ENCODE data around the gene FGD2.

Gene FGD2

DNA sequence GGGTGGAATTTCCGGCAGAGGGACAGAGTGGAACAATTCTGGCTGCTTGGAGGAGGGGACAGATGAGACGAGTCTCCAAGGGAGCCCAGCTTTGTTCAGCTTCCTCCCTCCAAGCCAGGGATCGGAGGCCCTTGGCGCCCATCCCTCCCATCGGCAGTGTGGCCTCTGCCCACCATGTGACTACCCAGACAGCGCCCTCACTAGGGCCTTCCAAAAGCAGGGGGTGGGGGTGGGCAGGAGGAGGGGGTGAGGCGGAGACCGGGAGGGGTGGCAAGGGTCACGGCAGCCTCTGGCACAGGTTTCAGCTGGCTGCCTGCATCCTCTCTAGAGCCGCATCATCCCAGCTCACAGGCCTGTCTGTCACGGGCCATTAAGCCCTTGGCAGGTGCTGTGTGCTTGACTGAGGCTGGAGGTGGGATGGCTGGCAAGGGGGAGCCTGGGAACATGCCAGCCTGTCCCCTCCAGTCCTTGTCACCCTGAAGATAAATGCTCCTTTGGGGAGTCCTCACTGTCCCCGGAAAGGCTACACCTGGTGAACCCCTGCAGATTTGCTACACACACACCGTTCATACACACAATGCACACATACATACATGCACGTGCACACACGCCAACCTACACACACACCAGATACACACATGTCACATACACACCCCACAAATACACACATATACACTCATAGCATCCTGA is 6.2 kb upstream of the FGD2 start:
- TF ChIP-seq YY1 (IDR thresholded peaks at IDR 0.05; ENCODE audit: insufficient read depth, insufficient read length): no peak
- TF ChIP-seq SUZ12 (IDR thresholded peaks at IDR 0.05; ENCODE audit: extremely low read depth, insufficient read depth, insufficient read length): no peak
- no peak for TF ChIP-seq ZNF274 (IDR thresholded peaks at IDR 0.05; ENCODE audit: low read depth, low read length)
- DNase-seq (ENCODE audit: low read depth, low spot score): no peak
- no peaks in the 10 kb centered on the region for H3K9me3 ChIP-seq (ENCODE audit: insufficient read depth, low read length)
- peaks cover 8% of the 10 kb centered on the region for H3K4me1 ChIP-seq (ENCODE audit: insufficient read depth, insufficient read length)
- no peaks in the 10 kb centered on the region for H3K27me3 ChIP-seq (ENCODE audit: insufficient read depth, insufficient read length)
- no peaks in the 10 kb centered on the region for H3K36me3 ChIP-seq (ENCODE audit: insufficient read depth, insufficient read length, low read length)
- no peak overlapping the region for H3K9ac ChIP-seq (ENCODE audit: insufficient read length, low read depth)
- no peak overlapping the region for H3K4me3 ChIP-seq (ENCODE audit: insufficient read length, low read depth)

GRCh38 chr6:36999751-37000125 is 5.7 kb upstream of the FGD2 start:
- DNase-seq (ENCODE audit: low read depth, low spot score): no peak
- Histone ChIP-seq H3K4me1 (ENCODE audit: insufficient read depth, insufficient read length) (peaks cover 8% of the 10 kb centered on the region), H3K9ac (ENCODE audit: insufficient read length, low read depth) (no peak overlapping the region), H3K4me3 (ENCODE audit: insufficient read length, low read depth) (no peak overlapping the region), H3K9me3 (ENCODE audit: insufficient read depth, low read length) (no peaks in the 10 kb centered on the region), H3K27me3 (ENCODE audit: insufficient read depth, insufficient read length) (no peaks in the 10 kb centered on the region), H3K36me3 (ENCODE audit: insufficient read depth, insufficient read length, low read length) (no peaks in the 10 kb centered on the region)
- TF ChIP-seq YY1 (IDR thresholded peaks at IDR 0.05; ENCODE audit: insufficient read depth, insufficient read length) (no peak), ZNF274 (IDR thresholded peaks at IDR 0.05; ENCODE audit: low read depth, low read length) (no peak), SUZ12 (IDR thresholded peaks at IDR 0.05; ENCODE audit: extremely low read depth, insufficient read depth, insufficient read length) (no peak)

GRCh38 chr6:37004044-37004980 is 1.1 kb upstream of the FGD2 start:
- Histone ChIP-seq H3K36me3 (ENCODE audit: insufficient read depth, insufficient read length, low read length) (no peaks in the 10 kb centered on the region), H3K4me1 (ENCODE audit: insufficient read depth, insufficient read length) (no peaks in the 10 kb centered on the region), H3K27me3 (ENCODE audit: insufficient read depth, insufficient read length) (no peaks in the 10 kb centered on the region), H3K4me3 (ENCODE audit: insufficient read length, low read depth) (no peak overlapping the region), H3K9ac (ENCODE audit: insufficient read length, low read depth) (no peak overlapping the region), H3K9me3 (ENCODE audit: insufficient read depth, low read length) (no peaks in the 10 kb centered on the region)
- no peak for TF ChIP-seq ZNF274 (IDR thresholded peaks at IDR 0.05; ENCODE audit: low read depth, low read length)
- no peak for TF ChIP-seq SUZ12 (IDR thresholded peaks at IDR 0.05; ENCODE audit: extremely low read depth, insufficient read depth, insufficient read length)
- TF ChIP-seq YY1 (IDR thresholded peaks at IDR 0.05; ENCODE audit: insufficient read depth, insufficient read length): no peak
- no peak for DNase-seq (ENCODE audit: low read depth, low spot score)

- H3K9ac ChIP-seq (ENCODE audit: insufficient read length, low read depth): no peak overlapping the region
- no peak for TF ChIP-seq ZNF274 (IDR thresholded peaks at IDR 0.05; ENCODE audit: low read depth, low read length)
- H3K4me3 ChIP-seq (ENCODE audit: insufficient read length, low read depth): no peak overlapping the region
- DNase-seq (ENCODE audit: low read depth, low spot score): no peak
- no peaks in the 10 kb centered on the region for H3K9me3 ChIP-seq (ENCODE audit: insufficient read depth, low read length)
- H3K27me3 ChIP-seq (ENCODE audit: insufficient read depth, insufficient read length): no peaks in the 10 kb centered on the region
- no peaks in the 10 kb centered on the region for H3K4me1 ChIP-seq (ENCODE audit: insufficient read depth, insufficient read length)
- H3K36me3 ChIP-seq (ENCODE audit: insufficient read depth, insufficient read length, low read length): no peaks in the 10 kb centered on the region
Measured at GRCh38 chr6:37005827-37006567, 542 bp downstream of the FGD2 start.

GRCh38 chr6:37006793-37007339 is 1.4 kb downstream of the FGD2 start:
- Histone ChIP-seq H3K27me3 (ENCODE audit: insufficient read depth, insufficient read length) (no peaks in the 10 kb centered on the region), H3K9ac (ENCODE audit: insufficient read length, low read depth) (no peak overlapping the region), H3K4me1 (ENCODE audit: insufficient read depth, insufficient read length) (peaks cover 3% of the 10 kb centered on the region), H3K9me3 (ENCODE audit: insufficient read depth, low read length) (no peaks in the 10 kb centered on the region), H3K4me3 (ENCODE audit: insufficient read length, low read depth) (no peak overlapping the region), H3K36me3 (ENCODE audit: insufficient read depth, insufficient read length, low read length) (no peaks in the 10 kb centered on the region)
- DNase-seq (ENCODE audit: low read depth, low spot score): no peak
- TF ChIP-seq ZNF274 (IDR thresholded peaks at IDR 0.05; ENCODE audit: low read depth, low read length) (no peak), YY1 (IDR thresholded peaks at IDR 0.05; ENCODE audit: insufficient read depth, insufficient read length) (no peak), SUZ12 (IDR thresholded peaks at IDR 0.05; ENCODE audit: extremely low read depth, insufficient read depth, insufficient read length) (no peak)

GRCh38 chr6:37007340-37008043 is 2.0 kb downstream of the FGD2 start:
- no peaks in the 10 kb centered on the region for H3K27me3 ChIP-seq (ENCODE audit: insufficient read depth, insufficient read length)
- no peak for DNase-seq (ENCODE audit: low read depth, low spot score)
- TF ChIP-seq SUZ12 (IDR thresholded peaks at IDR 0.05; ENCODE audit: extremely low read depth, insufficient read depth, insufficient read length) (no peak), YY1 (IDR thresholded peaks at IDR 0.05; ENCODE audit: insufficient read depth, insufficient read length) (no peak), ZNF274 (IDR thresholded peaks at IDR 0.05; ENCODE audit: low read depth, low read length) (no peak)
- H3K36me3 ChIP-seq (ENCODE audit: insufficient read depth, insufficient read length, low read length): no peaks in the 10 kb centered on the region
- no peak overlapping the region for H3K9ac ChIP-seq (ENCODE audit: insufficient read length, low read depth)
- H3K4me1 ChIP-seq (ENCODE audit: insufficient read depth, insufficient read length): peaks cover 3% of the 10 kb centered on the region
- no peak overlapping the region for H3K4me3 ChIP-seq (ENCODE audit: insufficient read length, low read depth)
- no peaks in the 10 kb centered on the region for H3K9me3 ChIP-seq (ENCODE audit: insufficient read depth, low read length)

All from NT2/D1 (cell line).